GM12878 (cell line): ENCODE measurements around the gene NEK7. TPM values are rescaled to one million over a fixed set of nuclear protein-coding genes. Genes with fewer than 3 reads are reported as not detected.

ENCODE experiments used
- ATAC-seq: fragments of 200-7000 bp; cut with Tn5 transposase; 3 replicates; pipeline ENCODE4 v1.9.1; 2020; ENCODE audit warnings: mild to moderate bottlenecking, moderate library complexity
- BruUV-seq: library from RNA; stranded (reverse); fragments of 400-500 nt; replicated peaks from 2 replicates; lab custom pipeline; 2021; lab: Mats Ljungman, UMichigan
- CTCF ChIA-PET: fragments of 300-600 bp; sonication (Branson Sonifier 250); formaldehyde crosslinking; extraction: SDS; loops from one replicate; lab custom pipeline; 2021; ENCODE audit warnings: inconsistent platforms; lab: Yijun Ruan, JAX
- POLR2A ChIA-PET: fragments of 350-600 bp; formaldehyde crosslinking; extraction: SDS; loops from one replicate; lab custom pipeline; 2021; ENCODE audit warnings: inconsistent platforms; lab: Charles Lee
- RAD21 ChIA-PET: fragments of 300-600 bp; sonication (Branson Sonifier 250); formaldehyde crosslinking; loops from one replicate; lab custom pipeline; 2023; ENCODE audit warnings: antibody characterized with exemption; ENCODE audit not compliant: unreplicated experiment; lab: Charles Lee
- SMC1A ChIA-PET: fragments of 300-600 bp; sonication (Branson Sonifier 250); formaldehyde crosslinking; loops from one replicate; lab custom pipeline; 2023; ENCODE audit not compliant: unreplicated experiment, uncharacterized antibody; lab: Charles Lee
- DNase-seq: peaks from one replicate; pipeline ENCODE4 v3.0.0-alpha.2; 2011; ENCODE audit warnings: low read depth, low spot score
- FAIRE-seq: peaks from 3 replicates; lab custom pipeline; 2011; peaks lifted over from hg19 to GRCh38; lab: Jason Lieb, UNC
- H2AFZ ChIP-seq: 2 replicates; pipeline ENCODE4 v1.6.0; 2011; ENCODE audit warnings: low read depth, low read length, control low read depth; ENCODE audit not compliant: control insufficient read depth
- H3K27ac ChIP-seq: 2 replicates; pipeline ENCODE4 v1.5.1; 2011; ENCODE audit warnings: control low read depth; ENCODE audit not compliant: control insufficient read depth, insufficient read depth
- H3K27me3 ChIP-seq, 2 experiments: replicated peaks in 1 of 2; 2 replicates each; pipeline versions ENCODE4 v1.6.0 to v1.6.1; 2011; ENCODE audit warnings: low read length in 1 of 2; ENCODE audit not compliant: control insufficient read depth in 2 of 2, insufficient read depth in 2 of 2
- H3K36me3 ChIP-seq, 2 experiments: 2 replicates each; pipeline ENCODE4 v1.5.1; 2011; ENCODE audit warnings: low read length in 1 of 2; ENCODE audit not compliant: control insufficient read depth in 2 of 2, insufficient read depth in 2 of 2
- H3K4me1 ChIP-seq: 2 replicates; pipeline ENCODE4 v1.6.1; 2011; ENCODE audit warnings: mild to moderate bottlenecking, low read length, moderate library complexity, mixed read lengths; ENCODE audit not compliant: control insufficient read depth, insufficient read depth
- H3K4me2 ChIP-seq: 2 replicates; pipeline ENCODE4 v1.6.0; 2011; ENCODE audit warnings: control low read depth; ENCODE audit not compliant: control insufficient read depth, insufficient read depth
- H3K4me3 ChIP-seq: fragments of 200-600 bp; sonication (generic); 2 replicates; pipeline ENCODE4 v1.5.1; 2016
- H3K79me2 ChIP-seq: 2 replicates; pipeline ENCODE4 v1.6.0; 2011; ENCODE audit warnings: low read length; ENCODE audit not compliant: control insufficient read depth, insufficient read depth
- H3K9ac ChIP-seq: 2 replicates; pipeline ENCODE4 v1.8.0; 2011; ENCODE audit warnings: low read length, control low read depth, mixed read lengths; ENCODE audit not compliant: control insufficient read depth, insufficient read depth
- H3K9me3 ChIP-seq: replicated peaks from 3 replicates; pipeline ENCODE4 v1.5.1; 2011; ENCODE audit warnings: mild to moderate bottlenecking, low read length; ENCODE audit not compliant: control insufficient read depth, insufficient read depth
- H4K20me1 ChIP-seq: 2 replicates; pipeline ENCODE4 v1.6.0; 2011; ENCODE audit not compliant: control insufficient read depth, insufficient read depth
- CBX3 ChIP-seq: fragments of 200-600 bp; sonication (generic); IDR thresholded peaks from 2 replicates; pipeline ENCODE4 v1.6.1; 2016; ENCODE audit warnings: low read depth, borderline replicate concordance
- CEBPZ ChIP-seq: fragments of 150-350 bp; IDR thresholded peaks from 2 replicates; pipeline ENCODE4 v1.6.1; 2016; ENCODE audit warnings: low read depth, low read length
- CHD2 ChIP-seq: IDR thresholded peaks from 2 replicates; pipeline ENCODE4 v1.6.1; 2011; ENCODE audit warnings: low read depth, low read length, improper control_type of control experiment, borderline replicate concordance
- IKZF2 ChIP-seq, 2 experiments: fragments of 450-650 bp; IDR thresholded peaks; 2 replicates each; pipeline ENCODE4 v1.6.1; 2017; ENCODE audit warnings: mild to moderate bottlenecking in 2 of 2, moderate library complexity in 2 of 2
- MEF2B ChIP-seq: fragments of 450-650 bp; IDR thresholded peaks from 2 replicates; pipeline ENCODE4 v1.6.1; 2018; ENCODE audit warnings: mild to moderate bottlenecking, moderate library complexity; ENCODE audit not compliant: partially characterized antibody, poor library complexity, severe bottlenecking
- MTA2 ChIP-seq: fragments of 450-650 bp; IDR thresholded peaks from 2 replicates; pipeline ENCODE4 v1.6.1; 2016; ENCODE audit warnings: low read depth, mild to moderate bottlenecking, moderate library complexity
- SREBF2 ChIP-seq: IDR thresholded peaks from 2 replicates; pipeline ENCODE4 v1.6.1; 2012; ENCODE audit warnings: mild to moderate bottlenecking, low read length
- TCF3 ChIP-seq: IDR thresholded peaks from 2 replicates; pipeline ENCODE4 v1.6.1; 2012; ENCODE audit warnings: low read depth, mild to moderate bottlenecking, low read length, borderline replicate concordance; ENCODE audit not compliant: insufficient read depth
- WRNIP1 ChIP-seq: IDR thresholded peaks from 2 replicates; pipeline ENCODE4 v1.6.1; 2011; ENCODE audit warnings: low read depth, low read length, improper control_type of control experiment, borderline replicate concordance
- ZNF592 ChIP-seq: fragments of 450-650 bp; IDR thresholded peaks from 2 replicates; pipeline ENCODE4 v1.6.1; 2017; ENCODE audit warnings: mild to moderate bottlenecking, moderate library complexity
- ZNF687 ChIP-seq: fragments of 450-650 bp; IDR thresholded peaks from 2 replicates; pipeline ENCODE4 v1.6.1; 2017; ENCODE audit warnings: mild to moderate bottlenecking, moderate library complexity
- WGBS: methylation state at CpG from one replicate; pipeline ENCODE4 v1.1.6; 2016; ENCODE audit warnings: low lambda C conversion rate; ENCODE audit not compliant: insufficient replicate concordance, insufficient coverage; ENCODE audit errors: missing lambda C conversion rate; 5-methylcytosine and 5-hydroxymethylcytosine counted together
- in situ Hi-C: fragments of 300-500 bp; cut with MboI; formaldehyde crosslinking; loops from 9 replicates; pipeline ENCODE4 v1.14.3; 2018; ENCODE audit warnings: mixed read lengths
- intact Hi-C: fragments of 100-400 bp; cut with micrococcal nuclease; formaldehyde crosslinking; loops from one replicate; pipeline ENCODE4 v1.14.2; 2022; ENCODE audit not compliant: unreplicated experiment
- polyA plus RNA-seq, 11 experiments: library from polyadenylated mRNA; depleted of rRNA in 4 of 11; unstranded in 6 of 11; stranded (reverse) in 5 of 11; fragments of >200 nt; fragmentation: Nextera tagmentation in 4 of 11; fragmentation: Illumina TruSeq in 1 of 11; extraction: Ambion mirVana in 4 of 11; extraction: Trizol in 1 of 11; gene quantifications; 1 replicate in 1 of 11; 2 replicates in 10 of 11; pipeline versions ENCODE4 v1.2.1 to v1.2.3, GENCODE V29; 2011 to 2016; ENCODE audit warnings: inconsistent platforms in 2 of 11, missing spikeins in 2 of 11, low read depth in 1 of 11
- total RNA-seq, 4 experiments: library from RNA; depleted of rRNA in 3 of 4; stranded (reverse); fragments of >200 nt in 3 of 4; fragmentation: Illumina TruSeq in 1 of 4; extraction: Trizol in 1 of 4; gene quantifications; 2 replicates each; pipeline versions ENCODE4 v1.2.1 to v1.2.3, GENCODE V29; 2013 to 2021

Gene NEK7
- total and polyA plus RNA-seq, 10 of the 15 experiments (the other 5 are each of a cell fraction or from before 2014, with no cell fraction given), result 9.4 to 77.7 (median 24.0) TPM

GRCh38 chr1:198117267-198117666 is 39.5 kb upstream of the NEK7 start:
- intact Hi-C loops, result no loop called here
- no TSS peak for BruUV-seq
- TF ChIP-seq MTA2 (no peak), ZNF687 (no peak), IKZF2 (IDR thresholded peaks at IDR 0.05) (no peak), SREBF2 (no peak), MEF2B (no peak), CHD2 (no peak), TCF3 (no peak), WRNIP1 (no peak), ZNF592 (no peak), CEBPZ (no peak), CBX3 (no peak)

More at GRCh38 chr1:198117267-198117666, 39.5 kb upstream of the NEK7 start:
- ChIA-PET RAD21 (interaction anchor here (0.6 kb wide), 1 partner anchor 27 kb away, joined by 3 read pairs; no protein-coding TSS in a partner anchor), POLR2A (interaction anchor here (0.6 kb wide), 1 partner anchor 35 kb away, joined by 7 read pairs; no protein-coding TSS in a partner anchor), SMC1A (interaction anchor here (0.7 to 1.1 kb wide), 2 partner anchors 12 to 1374 kb away, joined by 4 to 5 read pairs; no protein-coding TSS in a partner anchor), CTCF (interaction anchor here (1.3 kb wide), 1 partner anchor 157 kb away, joined by 3 read pairs; no protein-coding TSS in a partner anchor)
- Histone ChIP-seq H3K4me2 (no peak overlapping the region), H3K27me3 (no peaks in the 10 kb centered on the region; a peak in 1 of 4 replicates), H3K9me3 (no peaks in the 10 kb centered on the region), H2AFZ (no peak overlapping the region), H4K20me1 (no peaks in the 10 kb centered on the region), H3K27ac (no peak overlapping the region), H3K9ac (no peak overlapping the region), H3K4me3 (no peak overlapping the region), H3K36me3 (no peaks in the 10 kb centered on the region), H3K79me2 (no peaks in the 10 kb centered on the region), H3K4me1 (no peaks in the 10 kb centered on the region)
- 61% methylated on average over 1 of the region's 1 CpG for WGBS
- no peak for FAIRE-seq
- in situ Hi-C loops, result no loop called here
- no peak for DNase-seq
- ATAC-seq, result no peak
